ENCODE measurements around the gene SPATC1L. TPM values are rescaled to one million over a fixed set of nuclear protein-coding genes. Genes with fewer than 3 reads are reported as not detected.

SPATC1L gene
- total and polyA plus RNA-seq, 2 of the 8 experiments (the other 6 are each of a cell fraction or from before 2014, with no cell fraction given): 24.9 to 50.0 TPM

DNA sequence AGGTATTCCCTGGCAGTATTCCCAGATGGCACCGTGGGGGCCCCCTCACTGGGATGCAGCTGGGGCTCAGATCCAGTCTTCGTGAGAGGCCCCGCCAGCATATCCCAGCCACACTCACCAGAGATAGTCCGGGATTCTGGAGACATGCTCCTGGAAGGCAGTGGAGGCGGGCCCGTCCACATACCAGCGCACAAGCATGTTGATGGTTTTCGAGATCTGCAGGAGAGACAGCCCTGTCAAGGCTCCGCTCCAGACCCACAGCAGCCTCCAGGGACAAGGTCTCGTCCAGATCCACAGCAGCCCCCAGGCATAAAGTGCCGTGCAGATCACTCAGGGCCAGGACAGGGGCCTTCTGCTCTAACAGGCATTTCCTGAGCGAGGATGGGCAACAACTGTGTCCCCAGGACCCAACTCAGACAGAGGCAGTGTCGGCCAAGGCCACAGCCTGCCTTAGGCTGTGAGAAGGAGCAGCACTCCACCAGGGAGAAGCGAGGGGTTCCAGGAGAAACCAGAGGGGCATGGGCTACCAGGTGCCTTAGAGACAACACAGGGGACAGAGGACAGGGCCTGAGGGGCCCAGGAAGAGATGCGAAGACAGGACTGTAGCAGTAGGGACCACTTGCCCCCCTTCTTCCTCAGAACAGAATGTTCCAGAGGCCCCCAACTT is 29.5 kb upstream of the SPATC1L start (continued):
- no peak for TF ChIP-seq CBX5 (IDR thresholded peaks at IDR 0.05; ENCODE audit: low read depth, low read length)
